HTERT RPE-1 (cell line): ENCODE data around the gene PPARD.
"Not testable (repeated sequence)": the region's sequence is repeated elsewhere in the genome, so short reads cannot be mapped to it uniquely, and the experiment has no call there.

Source experiments
- in situ Hi-C: fragments of 300-500 bp; cut with MboI; formaldehyde crosslinking; loops from 4 replicates; pipeline ENCODE4 v1.14.3; 2020; ENCODE audit warnings: low sequenced_read_pairs

PPARD gene

DNA sequence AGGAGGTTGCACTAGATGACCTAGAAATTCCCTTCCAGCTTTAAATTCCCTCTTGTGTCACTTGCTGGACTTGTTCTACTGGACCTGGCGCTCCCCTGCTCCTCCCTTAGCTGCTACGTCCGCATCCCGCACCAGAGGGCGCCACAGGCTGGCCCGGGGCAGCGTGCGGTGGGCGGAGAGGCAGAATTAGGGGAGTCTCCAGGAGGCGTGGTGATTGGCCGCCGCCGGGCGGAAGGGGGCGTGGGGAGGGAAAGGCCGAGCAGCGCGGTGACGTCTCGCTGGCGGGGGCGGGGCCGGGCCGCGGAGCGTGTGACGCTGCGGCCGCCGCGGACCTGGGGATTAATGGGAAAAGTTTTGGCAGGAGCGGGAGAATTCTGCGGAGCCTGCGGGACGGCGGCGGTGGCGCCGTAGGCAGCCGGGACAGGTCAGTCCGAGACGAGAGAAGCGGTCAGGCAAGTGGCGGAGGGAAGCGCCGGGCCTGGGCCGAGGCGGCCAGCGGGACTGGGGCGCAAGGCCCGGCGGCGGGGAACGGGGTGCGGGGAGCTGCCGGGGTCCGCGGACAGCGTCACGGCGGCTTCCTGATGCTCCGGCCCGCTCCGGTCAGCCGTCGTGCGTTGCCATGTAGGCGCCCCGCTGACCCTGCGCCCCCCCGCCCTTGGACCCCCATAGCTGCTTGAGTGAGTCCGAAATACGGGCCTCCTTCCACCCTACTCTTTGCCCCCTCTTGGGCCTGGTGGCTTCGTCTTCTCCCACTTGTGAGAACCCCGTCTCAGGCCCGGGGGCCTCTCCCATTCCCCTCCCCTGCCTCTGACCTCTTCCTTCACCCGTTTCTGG is at the start of gene PPARD:
Gene PPARD (plus strand): TSS at position 301 of the 834 bp plus-strand sequence. CDS start 68,530 bp downstream, outside the sequence.
- in situ Hi-C loops: no loop called here

DNA sequence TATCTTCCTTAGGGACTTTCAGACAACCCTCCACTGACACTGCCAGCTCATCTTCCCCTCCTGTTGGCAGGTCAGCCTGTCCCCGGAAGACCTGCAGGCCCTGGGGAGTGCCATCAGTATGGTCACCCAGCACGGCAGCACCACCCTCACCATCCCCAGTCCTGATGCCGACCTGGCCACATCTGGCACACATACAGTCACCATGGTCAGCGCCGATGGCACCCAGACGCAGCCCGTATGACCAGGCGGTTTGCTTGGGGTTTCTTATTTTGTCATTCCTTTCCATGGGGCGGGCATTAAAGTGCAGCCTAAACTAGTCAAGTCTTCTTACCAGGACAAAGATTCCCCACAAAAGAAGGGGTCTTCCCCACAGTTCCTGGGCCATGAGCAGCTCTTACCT is 48.7 kb upstream of the PPARD start:
- in situ Hi-C loops: no loop called here

DNA sequence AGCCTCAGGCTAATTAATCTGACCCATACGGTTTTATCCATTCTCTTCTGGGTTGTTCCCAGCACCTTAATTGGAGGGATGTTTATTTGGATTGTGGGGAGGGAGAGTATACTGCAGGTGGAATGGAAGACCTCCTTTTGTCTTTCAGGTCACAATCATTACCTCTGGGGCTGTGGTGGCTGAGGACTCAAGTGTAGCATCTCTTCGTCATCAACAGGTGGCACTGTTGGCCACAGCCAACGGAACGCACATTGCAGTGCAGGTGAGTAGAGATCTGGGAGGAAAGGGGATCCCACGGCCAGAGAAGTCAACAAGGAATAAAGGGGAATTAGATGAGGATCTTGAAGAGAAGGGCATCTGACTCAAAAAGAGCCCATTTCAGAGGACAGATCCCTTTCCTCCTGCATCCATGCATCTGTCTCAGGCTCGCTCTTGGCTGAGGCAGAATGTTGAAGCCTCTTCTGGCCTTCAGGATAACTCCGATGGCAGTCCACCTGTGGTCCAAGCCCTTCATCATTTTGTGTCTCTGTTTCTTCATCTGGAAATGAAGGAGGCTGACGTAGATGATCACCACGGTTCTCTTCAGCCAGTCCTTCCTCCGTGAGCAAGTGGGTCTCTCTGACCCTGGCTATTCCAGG is 47.9 kb upstream of the PPARD start:
- in situ Hi-C loops: no loop called here

DNA sequence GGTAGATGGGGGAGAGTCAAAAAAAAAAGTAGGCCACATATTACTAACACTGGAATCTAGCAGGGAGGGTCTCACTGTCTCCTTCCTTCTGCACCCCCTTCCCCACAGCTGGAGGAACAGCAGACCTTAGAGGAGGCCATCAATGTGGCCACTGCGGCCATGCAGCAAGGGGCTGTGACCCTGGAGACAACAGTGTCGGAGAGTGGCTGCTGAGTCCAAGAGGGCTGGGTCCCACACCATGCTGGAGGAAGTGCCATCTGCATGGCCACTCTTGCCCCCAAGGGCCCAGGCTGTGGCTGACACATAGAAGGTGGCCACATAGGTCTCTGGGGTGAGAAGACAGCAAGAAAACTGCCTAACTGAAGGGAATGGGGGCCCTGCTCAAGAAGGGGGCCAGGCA is 47.3 kb upstream of the PPARD start:
- in situ Hi-C loops: no loop called here

DNA sequence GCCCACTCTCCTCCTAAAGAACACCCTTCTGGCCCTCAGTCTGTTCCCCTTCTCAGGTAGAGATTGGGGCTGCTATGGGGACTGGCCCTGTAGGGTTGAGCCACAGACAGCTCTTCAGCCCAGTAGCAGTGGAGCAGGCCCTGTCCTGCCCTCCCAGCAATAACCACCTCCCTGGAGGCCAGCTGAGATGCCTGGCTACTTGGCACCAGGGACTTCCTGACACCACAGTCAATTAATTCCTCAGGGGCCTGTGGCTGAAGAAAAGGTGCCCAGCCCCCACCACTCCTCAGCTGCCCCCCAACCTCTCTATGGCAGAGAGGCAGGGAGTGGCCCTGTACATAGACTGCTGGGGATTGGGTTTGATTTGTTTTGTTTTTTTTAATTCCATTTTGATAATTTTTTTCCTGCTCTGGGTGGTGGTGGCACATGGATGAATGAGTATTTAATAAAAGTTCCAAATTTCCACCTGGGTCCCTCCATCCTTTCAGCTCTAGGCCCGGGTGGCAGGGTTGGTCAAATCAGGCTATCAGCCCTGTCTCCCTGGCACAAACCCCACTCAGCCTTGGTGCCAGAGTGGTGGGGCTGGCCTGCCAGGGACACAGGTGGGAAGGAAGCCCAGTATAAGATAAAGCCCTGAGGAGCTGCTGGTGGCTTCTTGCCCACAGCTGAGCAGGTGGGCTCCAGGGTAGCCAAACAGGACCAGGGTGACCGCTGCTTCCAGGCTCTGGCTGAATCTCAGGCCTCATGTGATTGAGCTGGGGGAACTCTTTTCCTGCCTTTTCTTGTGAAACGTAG is 46.6 kb upstream of the PPARD start:
- in situ Hi-C loops: no loop called here

DNA sequence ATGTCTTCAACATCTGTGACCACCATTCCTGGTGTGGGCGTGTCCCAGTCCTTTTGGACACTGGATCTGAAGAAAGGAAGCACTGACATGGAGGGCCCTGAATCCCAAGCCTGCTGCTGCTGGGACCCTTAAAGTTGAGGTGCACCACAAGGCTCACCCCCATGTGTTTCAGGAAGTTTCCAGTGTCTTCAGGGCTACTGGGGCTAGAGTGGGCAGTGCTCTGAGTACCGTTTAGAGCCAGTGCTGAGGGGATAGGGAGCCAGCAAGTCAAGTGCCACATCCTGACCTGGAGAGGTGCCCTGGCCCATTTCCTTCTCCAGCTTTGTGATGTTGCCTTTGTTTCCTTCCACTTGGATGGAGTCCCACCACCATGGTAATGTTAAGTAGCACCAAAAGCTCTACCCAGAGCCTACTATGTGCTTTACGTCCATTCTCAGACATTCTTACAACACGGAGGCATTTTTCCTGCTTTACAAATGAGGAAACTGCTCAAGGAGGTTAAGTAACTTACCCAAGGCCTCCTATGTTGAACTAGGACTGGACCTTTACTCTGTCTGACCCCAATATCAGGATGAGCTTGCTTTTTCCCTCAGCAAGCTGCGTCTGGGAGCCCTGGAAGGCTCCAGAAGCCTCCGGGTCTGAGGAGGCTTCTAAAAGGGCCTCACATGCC is 45.3 kb upstream of the PPARD start:
- in situ Hi-C loops: no loop called here

DNA sequence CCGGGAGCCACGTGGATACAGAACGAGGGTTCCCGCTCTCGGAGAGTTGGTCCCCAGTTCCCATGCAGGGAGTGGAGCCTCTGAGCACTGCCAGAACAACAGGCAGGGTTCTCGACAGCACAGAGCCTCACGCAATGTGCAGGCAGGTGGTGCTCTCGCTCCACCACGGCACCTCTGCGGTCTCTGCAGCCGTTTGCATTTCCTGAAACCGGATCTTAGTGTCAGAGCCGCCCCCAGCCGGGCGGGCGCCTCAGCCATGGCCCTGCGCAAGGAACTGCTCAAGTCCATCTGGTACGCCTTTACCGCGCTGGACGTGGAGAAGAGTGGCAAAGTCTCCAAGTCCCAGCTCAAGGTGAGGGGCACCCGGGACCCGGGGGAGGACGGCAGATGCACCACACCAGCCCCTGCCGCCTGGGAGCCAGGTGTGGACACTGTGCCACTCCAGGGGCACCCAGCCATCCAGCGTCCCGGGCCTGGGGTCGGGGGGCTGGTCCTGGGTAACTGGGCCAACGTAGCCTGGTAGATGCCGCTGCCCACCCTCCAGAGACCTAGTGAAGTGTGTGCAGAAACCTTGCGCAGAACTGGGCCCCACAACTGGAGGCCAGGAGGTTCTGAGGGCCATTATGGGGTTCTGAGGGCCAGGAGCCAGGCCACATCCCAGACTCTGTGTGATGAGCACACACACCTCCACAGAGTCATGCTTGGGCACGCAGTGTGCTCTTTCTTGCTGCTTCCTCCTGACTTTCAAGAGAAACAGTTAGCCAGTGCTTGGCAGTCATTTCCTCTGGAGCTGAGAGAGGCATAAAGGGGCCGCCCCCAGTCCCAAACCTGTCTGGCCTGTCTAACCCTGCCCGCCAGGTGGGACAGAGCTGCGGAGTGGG is 44.5 kb upstream of the PPARD start, which contains the start of gene DEF6:
Gene DEF6 (plus strand): TSS at position 218 of the 881 bp plus-strand sequence. CDS start 39 bp downstream, at position 257.
- in situ Hi-C loops: no loop called here

DNA sequence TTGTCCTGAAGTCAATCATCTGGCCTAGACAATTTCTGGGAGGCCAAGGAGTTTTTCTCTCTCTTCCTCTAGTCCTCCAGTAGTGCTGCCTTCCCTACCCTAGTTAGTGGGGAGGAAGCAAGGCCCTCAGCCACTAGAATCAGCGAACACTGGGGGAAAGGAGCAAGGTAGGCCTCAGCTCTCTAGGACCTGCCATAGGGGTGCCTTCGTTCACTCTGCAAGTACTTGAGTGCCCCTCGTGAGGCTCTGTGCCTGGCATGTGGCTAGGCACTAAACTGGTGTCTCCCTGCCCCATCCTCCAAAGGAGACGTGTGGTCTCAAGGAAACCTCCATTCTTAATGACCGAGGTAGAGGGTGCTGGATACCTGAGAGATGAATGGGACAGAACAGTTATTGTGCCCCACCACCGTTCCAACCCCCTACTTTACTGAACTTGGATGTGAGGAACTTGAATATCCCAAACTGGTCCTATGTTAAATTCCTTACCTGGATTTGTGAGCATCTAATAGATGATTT is 43.7 kb upstream of the PPARD start:
- in situ Hi-C loops: no loop called here

DNA sequence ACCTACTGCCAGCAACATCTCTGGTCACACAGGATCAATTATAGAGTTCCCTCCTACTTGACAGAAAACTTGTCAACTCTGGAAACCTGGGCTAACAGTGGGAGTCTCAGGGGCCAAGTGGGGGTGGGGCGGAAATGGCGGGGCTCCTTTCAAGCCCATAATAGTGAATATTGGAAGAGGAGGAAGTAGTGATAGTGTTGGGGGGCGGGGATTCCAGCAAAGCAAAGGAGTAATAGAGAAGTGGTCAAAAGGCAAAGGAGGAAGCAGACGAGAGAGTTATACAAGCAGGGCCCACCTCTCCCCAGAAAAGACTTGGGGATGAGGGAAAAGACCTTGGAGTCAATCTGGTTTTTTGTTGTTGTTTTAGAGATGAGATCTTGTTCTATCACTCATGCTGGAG is 42.7 kb upstream of the PPARD start:
- in situ Hi-C loops: no loop called here

DNA sequence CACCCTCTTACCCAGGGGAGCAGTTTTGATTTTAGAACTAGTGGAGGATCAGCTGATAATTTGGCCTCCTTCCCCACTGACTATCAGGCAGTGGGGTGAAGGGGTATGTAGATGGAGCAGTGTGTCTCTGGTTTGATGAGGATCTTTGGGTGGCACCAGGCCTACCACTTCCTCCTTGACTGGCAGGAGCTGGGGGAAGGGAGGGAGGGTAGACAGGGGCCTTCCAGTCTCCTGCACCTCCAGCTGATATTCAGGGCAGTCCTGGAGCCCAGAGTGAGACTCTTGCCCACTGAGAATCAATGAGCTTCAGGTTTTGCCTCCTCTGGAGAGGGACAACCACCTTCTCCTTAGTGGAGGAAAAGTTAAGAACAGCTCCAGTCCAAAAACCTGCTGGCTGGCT is 41.5 kb upstream of the PPARD start:
- in situ Hi-C loops: no loop called here

DNA sequence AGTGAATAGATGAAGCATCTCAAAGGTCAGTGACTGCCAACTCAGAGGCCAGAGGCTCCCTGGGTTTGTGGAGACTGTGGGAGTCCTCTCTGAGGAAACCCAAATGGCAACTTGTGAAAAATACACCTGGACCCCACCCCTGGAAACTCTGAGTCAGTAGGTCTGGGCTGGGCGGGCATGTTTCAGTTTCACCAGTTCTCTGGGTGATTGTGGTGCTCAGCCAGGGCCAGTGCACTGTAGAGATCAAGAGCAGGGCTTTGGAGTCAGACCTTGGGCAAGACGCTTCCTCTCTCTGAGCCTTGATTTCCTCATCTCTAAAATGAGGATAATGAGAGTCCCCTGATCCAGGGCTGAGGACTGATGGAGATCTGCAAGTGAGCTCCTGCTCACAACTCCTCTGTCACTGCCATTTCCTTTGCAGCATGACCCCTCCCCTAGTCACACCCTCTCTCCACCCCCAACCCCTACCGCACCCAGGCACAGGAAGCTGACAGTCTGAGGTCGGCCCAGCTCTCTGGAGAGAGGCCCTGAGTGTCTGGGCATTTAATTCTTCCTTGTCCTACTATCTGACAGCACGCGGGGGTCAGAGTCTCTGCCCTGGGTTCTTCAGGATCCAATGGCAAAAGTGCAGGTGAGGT is 39.6 kb upstream of the PPARD start:
- in situ Hi-C loops: no loop called here

DNA sequence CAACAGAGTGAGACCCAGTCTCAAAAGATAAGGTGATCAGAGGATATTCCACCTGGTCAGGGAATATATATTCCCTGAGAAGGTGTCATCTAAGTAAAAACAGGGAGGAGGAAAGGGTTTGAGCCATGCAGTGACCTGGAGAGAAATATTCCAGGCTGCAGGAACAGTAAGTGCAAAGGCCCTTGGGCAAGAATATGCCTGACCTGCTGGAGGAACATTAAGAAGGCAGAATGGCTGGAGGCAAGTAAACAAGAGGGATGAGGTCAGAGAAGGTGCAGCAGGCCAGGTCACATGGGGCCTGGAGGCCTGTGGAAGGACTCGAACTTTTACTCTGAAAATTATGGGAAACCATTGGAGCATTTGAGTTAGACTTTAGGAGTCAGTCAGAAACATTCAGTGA is 38.1 kb upstream of the PPARD start:
- in situ Hi-C loops: no loop called here

DNA sequence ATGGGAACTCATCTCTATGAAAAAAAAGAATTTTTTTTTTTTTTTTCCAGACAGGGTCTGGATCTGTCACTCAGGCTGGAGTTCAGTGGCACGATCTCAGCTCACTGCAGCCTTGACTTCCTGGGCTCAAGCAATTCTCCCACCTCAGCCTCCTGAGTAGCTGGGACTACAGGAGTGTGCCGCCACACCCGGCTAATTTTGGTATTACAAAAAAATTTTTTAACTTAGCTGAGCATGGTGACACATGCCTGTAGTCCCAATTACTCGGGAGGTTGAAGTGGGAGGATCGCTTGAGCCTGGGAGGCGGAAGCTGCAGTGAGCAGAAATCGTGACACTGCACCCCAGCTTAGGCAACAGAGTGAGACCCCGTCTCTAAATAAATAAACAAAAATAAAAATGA is 37.2 kb upstream of the PPARD start:
- in situ Hi-C loops: no loop called here

DNA sequence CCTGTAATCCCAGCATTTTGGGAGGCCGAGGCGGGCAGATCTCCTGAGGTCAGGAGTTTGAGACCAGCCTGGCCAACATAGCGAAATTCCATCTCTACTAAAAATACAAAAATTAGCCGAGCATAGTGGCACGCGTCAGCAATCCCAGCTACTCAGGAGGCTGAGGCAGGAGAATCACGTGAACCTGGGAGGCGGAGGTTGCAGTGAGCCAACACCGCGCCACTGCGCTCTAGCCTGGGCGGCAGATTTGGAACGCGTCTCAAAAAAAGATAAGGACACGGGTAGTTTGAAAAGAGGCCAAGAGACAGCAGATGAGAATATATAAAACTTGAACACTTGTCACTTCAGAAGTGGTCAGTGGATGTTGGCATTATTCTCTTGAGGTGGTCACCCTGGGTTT is 35.2 kb upstream of the PPARD start:
- in situ Hi-C loops: not testable (repeated sequence)

DNA sequence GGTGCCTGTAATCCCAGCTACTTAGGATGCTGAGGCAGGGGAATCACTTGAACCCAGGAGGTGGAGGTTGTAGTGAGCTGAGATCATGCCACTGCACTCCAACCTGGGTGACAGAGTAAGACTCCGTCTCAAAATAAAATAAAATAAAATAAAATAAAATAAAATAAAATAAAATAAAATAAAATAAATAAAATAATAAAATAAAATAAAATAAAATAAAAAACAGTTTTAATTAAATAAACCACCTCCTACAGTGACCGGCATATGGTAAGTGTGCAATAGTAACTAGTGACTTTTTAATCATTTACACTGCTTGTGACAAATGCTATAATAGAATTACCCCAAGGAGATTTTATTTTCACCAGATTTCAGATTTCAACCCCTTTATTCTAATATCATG is 33.8 kb upstream of the PPARD start:
- in situ Hi-C loops: not testable (repeated sequence)

DNA sequence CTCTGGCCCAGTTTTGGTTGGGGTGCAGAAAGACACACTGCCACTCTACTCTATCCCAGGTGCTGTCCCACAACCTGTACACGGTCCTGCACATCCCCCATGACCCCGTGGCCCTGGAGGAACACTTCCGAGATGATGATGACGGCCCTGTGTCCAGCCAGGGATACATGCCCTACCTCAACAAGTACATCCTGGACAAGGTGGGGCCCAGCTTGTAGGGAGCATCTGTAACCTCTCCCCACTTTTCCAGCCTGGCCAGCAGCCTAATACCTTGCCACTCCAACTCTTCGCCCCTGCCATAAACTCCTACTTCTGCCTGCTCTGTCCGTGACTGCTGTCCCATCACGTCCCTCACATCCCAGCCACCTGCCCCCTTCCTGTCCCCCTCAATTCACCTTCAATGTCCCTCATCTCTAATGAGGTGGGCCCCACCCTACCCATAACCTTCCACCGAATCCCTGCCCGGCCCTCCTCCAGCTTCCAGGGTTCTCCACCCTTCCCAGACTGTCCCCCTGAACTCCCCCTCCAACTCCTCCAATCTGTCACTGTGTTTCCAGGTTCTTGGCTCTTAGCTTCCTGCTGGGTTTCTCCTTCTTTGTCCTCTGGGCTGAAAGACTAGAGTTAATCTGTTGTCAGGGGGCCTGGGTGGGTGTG is 32.6 kb upstream of the PPARD start:
- in situ Hi-C loops: no loop called here

DNA sequence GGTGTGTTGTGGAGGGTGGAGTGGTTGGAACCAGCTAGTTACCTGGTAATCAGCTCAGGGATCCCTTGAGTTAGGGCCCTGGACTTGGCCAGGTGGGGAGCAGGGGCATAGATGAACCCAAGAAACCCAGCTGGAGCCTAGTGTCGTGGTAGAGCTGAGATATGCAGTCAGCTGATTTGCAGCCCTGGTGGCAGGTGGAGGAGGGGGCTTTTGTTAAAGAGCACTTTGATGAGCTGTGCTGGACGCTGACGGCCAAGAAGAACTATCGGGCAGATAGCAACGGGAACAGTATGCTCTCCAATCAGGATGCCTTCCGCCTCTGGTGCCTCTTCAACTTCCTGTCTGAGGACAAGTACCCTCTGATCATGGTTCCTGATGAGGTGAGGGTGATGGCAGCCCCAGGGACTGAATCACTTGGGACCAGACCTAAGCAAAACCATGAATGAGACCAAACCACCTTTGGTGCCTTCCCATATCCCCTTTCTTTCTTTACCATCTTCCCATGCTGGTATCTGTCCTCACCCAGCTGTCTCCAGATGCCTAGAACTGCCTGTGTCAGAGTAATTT is 32.0 kb upstream of the PPARD start:
- in situ Hi-C loops: no loop called here

DNA sequence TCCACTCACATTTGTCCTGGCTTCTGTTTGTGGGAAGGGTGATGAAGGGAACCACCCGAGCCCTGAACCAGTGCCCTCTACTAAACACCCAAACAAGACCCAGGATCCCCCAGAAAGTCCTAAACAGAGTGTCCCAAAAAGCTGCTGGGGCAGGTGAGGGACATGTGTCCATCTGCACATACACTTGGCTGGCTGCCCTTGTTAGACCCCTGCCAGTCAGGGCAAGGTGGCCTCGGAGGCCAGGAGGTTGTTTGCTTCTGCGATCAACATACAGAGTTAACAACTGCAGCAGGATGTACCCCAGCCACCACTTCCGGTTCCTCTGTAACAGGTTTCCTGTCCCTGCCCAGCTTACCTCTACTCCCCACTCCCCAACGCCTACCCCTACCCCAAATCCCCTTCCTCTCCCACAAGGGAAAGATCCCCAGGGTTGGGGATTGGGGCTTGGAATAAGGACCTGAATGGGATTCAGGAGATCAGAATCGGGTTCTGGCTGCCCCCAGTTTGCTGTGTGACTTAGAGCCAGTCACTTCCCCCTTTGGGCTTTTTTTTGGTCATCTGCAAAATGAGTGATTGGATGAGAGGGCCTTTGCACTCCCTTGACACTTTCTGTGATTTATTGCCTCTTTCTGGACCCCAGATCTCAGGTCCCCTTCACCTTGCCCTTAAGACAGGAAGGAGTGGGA is 30.8 kb upstream of the PPARD start:
- in situ Hi-C loops: no loop called here
